AG04449 (cell line): Measurements from ENCODE around the gene RUVBL1.

Experiments used
- CTCF ChIA-PET: fragments of 350-600 bp; formaldehyde crosslinking; extraction: SDS; loops from one replicate; lab custom pipeline; 2021; ENCODE audit warnings: antibody characterized with exemption; lab: Yijun Ruan, JAX
- POLR2A ChIA-PET: fragments of 400-600, 350-600 bp; formaldehyde crosslinking; extraction: SDS; loops from one replicate; lab custom pipeline; 2020; ENCODE audit warnings: antibody characterized with exemption, inconsistent platforms; lab: Yijun Ruan, JAX
- DNase-seq: peaks from one replicate; pipeline ENCODE4 v3.0.0-alpha.2; 2010; ENCODE audit warnings: low read depth, low spot score
- H3K4me3 ChIP-seq: 2 replicates; pipeline ENCODE4 v1.5.1; 2011; ENCODE audit warnings: low read depth, mild to moderate bottlenecking, control low read depth, low read length
- CTCF ChIP-seq: IDR thresholded peaks from one replicate; pipeline ENCODE4 v1.5.1; 2011; ENCODE audit warnings: mild to moderate bottlenecking, moderate library complexity, low read length, control low read depth, inconsistent platforms; ENCODE audit not compliant: insufficient read depth; ENCODE audit errors: missing control alignments

RUVBL1 gene

GRCh38 chr3:128060473-128061381, 62.9 kb downstream of the RUVBL1 start:
- CTCF ChIA-PET = interaction anchor here (1.5 to 1.6 kb wide), 2 partner anchors 11 to 13 kb away, joined by 3 to 5 read pairs; no protein-coding TSS in a partner anchor
- TF ChIP-seq CTCF = peak; percentile 35
- POLR2A ChIA-PET = interaction anchor here (0.8 to 1.2 kb wide), 4 partner anchors 8 to 427 kb away, joined by 3 to 14 read pairs (median 4); partner anchors contain the start of gene SEC61A1
- H3K4me3 ChIP-seq = no peak overlapping the region
- DNase-seq = peak; percentile 94

GRCh38 chr3:128056258-128056657, 67.4 kb downstream of the RUVBL1 start:
- H3K4me3 ChIP-seq = no peak overlapping the region
- TF ChIP-seq CTCF = no peak
- CTCF ChIA-PET = interaction anchor here (0.6 to 3.4 kb wide), 4 partner anchors 11 to 78 kb away, joined by 3 to 19 read pairs (median 12); no protein-coding TSS in a partner anchor
- POLR2A ChIA-PET = no interaction called here
- no peak for DNase-seq

GRCh38 chr3:128054367-128054766, 69.2 kb downstream of the RUVBL1 start:
- peak; percentile 14 for DNase-seq
- POLR2A ChIA-PET = no interaction called here
- H3K4me3 ChIP-seq = peak overlapping the region; percentile 86
- TF ChIP-seq CTCF = no peak
- CTCF ChIA-PET = interaction anchor here (1.0 to 3.4 kb wide), 4 partner anchors 15 to 358 kb away, joined by 3 to 13 read pairs (median 4); no protein-coding TSS in a partner anchor

- no peak for DNase-seq
- ChIA-PET CTCF (interaction anchor here (1.0 to 1.7 kb wide), 4 partner anchors 16 to 357 kb away, joined by 3 to 4 read pairs (median 4); no protein-coding TSS in a partner anchor), POLR2A (no interaction called here)
- TF ChIP-seq CTCF = no peak
- H3K4me3 ChIP-seq = peak overlapping the region; percentile 86
Measured at GRCh38 chr3:128053614-128054013, 70.0 kb downstream of the RUVBL1 start.

GRCh38 chr3:128052595-128053351, 70.8 kb downstream of the RUVBL1 start:
- peak overlapping the region; percentile 86 for H3K4me3 ChIP-seq
- ChIA-PET POLR2A (interaction anchor here (1.1 kb wide), 1 partner anchor 8 kb away, joined by 14 read pairs; no protein-coding TSS in a partner anchor), CTCF (interaction anchor here (1.1 to 1.7 kb wide), 3 partner anchors 16 to 81 kb away, joined by 4 read pairs; no protein-coding TSS in a partner anchor)
- DNase-seq = no peak
- TF ChIP-seq CTCF = no peak
